CD4-positive, alpha-beta T cell treated with Interleukin-21 for 1 hour (primary cell): ENCODE measurements around the gene TMEM242.
"Not testable (repeated sequence)": the region's sequence is repeated elsewhere in the genome, so short reads cannot be mapped to it uniquely, and the experiment has no call there.

ENCODE experiments used
- DNase-seq: peaks from one replicate; pipeline ENCODE4 v3.0.0-alpha.2; 2020

Gene TMEM242

DNA sequence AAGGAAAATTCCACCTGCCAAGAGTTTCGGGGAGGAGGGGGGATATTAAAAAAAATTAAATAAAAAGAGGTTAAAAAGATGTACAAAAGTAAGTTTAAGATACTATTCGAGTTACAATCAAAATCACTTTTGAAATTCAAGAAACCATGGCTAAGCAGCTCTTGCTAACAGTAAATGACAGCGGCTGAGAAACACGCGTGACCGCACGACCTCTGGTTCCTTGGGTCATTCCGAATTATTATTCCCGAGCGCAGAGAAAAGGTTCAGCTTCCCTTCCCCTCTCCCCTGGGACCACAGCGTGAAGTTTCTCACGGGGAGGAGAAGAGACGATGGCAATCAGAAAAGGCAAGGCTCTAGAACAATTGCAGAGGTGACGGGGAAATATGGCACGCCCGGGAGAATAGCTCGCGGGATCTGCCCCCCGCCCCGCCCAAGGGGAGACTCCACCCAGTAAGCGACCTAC is 496 bp downstream of the TMEM242 start:
- peak; percentile 78 for DNase-seq

- DNase-seq, result no peak
Measured at GRCh38 chr6:157316871-157317814, 6.2 kb downstream of the TMEM242 start.

DNA sequence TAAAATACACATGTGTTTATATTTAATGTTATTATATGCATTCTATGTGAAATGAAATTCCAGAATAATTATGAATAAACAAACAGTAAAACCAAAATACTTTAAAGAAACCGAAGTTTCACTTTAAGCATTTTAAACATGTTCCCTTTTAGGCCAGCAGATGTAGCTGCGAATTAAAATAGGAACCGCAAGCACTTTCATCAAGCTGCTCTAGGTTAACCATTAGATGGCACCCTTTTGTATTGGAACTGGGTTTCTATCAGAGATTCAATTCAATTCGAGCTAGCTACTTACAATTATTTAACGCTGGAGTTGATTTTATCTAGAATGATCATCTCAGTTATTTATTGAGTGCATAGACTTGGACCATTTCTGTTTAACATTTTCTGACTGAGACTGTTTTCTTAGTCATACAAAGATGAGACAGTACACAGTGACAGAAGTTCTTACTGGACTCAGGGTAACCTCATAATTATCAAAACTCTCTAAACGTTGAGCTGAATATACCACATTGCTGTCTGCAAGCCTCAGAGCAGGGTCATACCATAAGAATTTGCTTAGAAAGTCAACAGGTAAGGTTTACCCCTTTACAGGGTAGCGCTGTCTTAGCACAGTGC is 8.5 kb downstream of the TMEM242 start:
- DNase-seq, result peak; percentile 70

- no peak for DNase-seq
Measured at GRCh38 chr6:157313531-157314467, 9.5 kb downstream of the TMEM242 start.

DNA sequence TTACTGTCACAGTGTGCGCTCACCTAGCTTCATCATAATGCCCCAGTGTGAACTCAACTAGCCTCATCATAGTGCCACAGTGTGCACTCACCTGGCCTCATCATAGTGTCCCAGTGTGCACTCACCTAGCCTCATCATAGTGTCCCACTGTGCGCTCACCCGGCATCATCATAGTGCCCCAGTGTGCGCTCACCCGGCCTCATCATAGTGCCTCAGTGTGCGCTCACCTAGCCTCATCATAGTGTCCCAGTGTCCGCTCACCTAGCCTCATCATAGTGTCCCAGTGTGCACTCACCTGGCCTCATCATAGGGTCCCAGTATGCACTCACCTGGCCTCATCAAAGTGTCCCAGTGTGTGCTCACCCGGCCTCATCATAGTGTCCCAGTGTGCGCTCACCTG is 10.6 kb downstream of the TMEM242 start:
- no peak for DNase-seq

DNA sequence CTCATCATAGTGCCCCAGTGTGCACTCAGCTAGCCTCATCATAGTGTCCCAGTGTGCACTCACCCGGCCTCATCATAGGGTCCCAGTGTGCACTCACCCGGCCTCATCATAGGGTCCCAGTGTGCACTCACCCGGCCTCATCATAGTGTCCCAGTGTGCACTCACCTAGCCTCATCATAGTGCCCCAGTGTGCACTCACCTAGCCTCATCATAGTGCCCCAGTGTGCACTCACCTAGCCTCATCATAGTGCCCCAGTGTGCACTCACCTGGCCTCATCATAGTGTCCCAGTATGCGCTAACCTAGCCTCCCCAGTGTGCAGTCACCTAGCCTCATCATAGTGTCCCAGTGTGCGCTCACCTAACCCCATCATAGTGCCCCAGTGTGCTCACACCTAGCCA is 12.6 kb downstream of the TMEM242 start:
- not testable (repeated sequence) for DNase-seq

DNA sequence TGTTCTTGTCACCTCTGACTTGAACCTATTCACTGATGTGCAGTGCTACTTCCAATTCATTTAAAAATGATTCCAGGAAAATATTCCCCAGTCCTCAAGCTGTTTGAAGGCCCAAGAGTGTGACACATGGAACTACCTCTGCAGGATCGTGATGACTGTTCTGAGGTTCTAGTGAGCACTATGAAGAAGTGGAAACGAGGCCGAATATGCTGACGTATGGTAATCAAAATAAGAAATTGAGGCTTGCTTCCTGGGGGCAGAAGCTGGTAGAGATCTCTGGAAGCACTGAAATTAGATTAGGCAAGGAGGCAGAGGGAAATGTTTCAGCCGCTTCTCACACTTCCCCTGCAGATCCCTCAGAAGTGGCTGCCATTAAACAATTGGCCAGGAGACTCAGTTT is 15.7 kb downstream of the TMEM242 start:
- DNase-seq, result no peak

DNA sequence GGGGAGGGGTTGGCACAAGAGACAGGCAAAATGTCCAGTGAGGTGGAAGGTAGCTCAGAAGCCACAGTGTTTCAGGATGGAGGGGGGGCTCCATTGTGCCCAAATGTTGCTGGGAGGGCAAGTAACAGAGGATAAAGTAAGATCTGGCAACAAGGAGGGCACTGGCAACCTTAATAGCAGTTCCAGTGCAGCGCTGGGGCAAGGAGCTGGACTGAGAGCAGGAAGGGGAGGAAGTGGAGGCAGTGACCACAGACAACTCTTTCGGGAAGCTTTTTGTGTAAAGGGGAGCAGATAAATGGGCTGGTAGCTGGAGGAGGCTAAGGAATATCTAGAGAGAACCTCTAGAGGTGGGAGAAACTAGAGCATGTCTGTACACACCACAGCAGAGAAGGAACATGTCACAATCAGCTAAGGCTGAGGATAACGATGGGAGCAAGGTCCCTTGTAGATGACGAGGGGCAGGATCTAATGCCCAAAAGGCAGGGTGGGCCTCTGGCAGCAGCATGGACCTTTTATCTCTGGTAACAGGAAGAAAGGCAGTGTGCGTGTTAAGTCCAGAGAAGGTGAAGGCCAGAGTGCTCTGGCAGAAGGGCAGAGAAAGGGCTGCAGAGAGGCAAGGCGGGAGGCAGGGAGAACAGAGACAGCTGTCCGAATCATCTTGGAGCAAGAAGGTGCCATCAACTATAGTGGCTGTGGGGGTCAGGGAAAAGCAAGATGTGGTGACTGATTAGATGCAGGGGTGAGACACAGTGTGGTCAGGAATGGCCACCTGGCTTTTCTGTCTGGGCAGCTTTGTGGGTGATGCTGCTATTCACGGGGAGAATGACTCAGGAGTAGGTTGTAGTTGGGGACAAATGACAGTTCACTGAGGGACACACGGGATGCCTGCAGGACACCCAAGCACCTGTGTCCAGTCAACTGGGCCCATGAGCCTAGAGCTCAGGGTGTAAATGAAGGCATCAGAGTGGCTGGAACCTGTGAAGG is 17.4 kb downstream of the TMEM242 start:
- DNase-seq, result no peak

DNA sequence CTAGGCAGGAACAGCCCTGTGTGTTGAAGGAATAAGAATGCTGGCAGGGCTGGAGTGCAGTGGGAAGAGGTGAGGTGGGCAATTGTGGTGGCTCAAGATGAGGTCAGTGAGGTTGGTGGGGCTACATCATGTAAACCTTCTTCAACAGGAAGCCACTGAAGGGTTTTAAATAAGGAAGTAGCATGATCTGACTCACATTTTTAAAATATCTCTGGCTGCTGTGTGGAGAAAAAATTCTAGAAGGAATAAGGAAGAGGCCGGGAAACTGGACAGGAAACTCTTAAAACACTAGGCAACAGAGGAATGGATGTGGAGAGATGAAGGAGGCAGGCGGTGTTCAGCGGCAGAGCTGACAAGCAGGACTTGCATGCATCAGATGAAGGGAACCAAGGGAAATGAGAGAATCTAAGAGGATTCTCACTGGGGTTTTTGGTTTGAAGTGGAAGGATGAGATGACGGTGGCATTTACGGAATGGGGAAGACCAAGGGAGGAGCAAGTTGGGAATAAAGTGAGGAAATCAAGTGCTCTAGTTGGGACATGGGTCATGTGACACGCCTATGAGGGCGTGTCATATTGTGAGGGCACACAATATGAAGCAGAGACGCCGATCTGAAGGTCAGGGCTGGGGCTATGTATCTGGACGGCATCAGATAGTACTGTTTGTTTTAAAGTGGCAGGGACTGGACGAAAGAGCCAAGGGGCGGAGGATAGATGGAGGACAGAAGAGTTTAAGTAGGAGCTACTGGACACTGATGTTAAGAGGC is 18.2 kb downstream of the TMEM242 start:
- no peak for DNase-seq

- DNase-seq, result no peak
Measured at GRCh38 chr6:157302736-157303135, 20.6 kb downstream of the TMEM242 start.

DNA sequence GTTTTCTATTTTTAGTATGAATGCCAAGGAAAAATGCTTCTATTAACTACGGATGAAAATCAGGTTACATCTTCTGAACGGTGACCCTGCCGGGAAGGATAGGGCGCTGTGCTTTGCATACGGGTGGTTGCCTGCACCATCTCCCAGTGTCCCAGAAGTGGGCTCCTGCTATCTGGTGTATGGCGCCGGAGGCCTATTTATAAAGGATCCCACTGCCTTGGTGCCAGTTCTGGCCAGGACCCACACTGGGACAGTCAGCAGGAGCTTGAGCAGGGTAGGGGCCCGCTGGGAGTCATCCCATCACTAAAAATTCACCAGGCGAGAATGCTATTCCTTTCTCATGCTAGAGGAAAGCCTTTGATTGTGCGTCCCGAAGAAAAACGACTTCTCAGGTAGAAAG is 22.9 kb downstream of the TMEM242 start:
- DNase-seq, result no peak

- DNase-seq, result no peak
Measured at GRCh38 chr6:157300006-157300405, 23.3 kb downstream of the TMEM242 start.

- DNase-seq, result no peak
Measured at GRCh38 chr6:157298216-157298724, 25.0 kb downstream of the TMEM242 start.

GRCh38 chr6:157294654-157295053 is 28.7 kb downstream of the TMEM242 start:
- DNase-seq, result no peak

DNA sequence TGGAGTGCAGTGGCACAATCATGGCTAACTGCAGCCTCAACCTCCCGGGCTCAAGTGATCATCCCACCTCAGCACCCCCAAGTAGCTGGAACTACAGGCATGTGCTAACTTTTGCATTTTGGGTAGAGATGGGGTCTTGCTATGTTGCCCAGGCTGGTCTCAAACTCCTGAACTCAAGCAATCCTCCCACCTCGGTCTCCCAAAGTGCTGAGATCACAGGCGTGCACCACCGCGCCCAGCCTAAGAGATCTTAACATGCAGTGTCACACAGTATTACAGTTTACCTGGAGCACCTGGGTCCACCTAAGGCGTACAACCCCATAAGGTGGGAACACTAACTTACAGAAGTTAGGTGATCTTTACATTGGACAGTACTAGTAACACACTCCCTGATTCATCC is 29.5 kb downstream of the TMEM242 start:
- no peak for DNase-seq

- no peak for DNase-seq
Measured at GRCh38 chr6:157292202-157292601, 31.1 kb downstream of the TMEM242 start.

GRCh38 chr6:157291356-157291755 is 32.0 kb downstream of the TMEM242 start:
- DNase-seq, result no peak

DNA sequence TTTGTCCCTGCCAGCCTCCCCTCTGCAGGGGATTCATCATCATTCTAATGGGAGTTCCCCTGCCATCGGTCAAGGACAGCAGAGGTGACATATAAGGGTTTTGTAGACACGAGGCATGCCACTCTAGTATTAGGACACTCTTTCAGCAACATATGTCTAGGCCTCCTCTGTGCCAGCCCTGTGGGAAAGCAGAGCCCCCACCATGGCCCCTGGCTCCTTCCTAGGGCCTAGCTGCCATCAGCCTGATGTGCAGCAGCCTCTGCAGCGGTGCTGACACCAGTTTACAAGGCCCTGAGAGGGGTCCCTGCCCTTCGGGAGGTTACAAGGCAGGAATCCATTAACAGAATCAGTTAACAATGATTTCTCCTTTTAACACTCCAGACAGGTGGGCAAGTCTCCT is 32.5 kb downstream of the TMEM242 start:
- DNase-seq, result no peak

DNA sequence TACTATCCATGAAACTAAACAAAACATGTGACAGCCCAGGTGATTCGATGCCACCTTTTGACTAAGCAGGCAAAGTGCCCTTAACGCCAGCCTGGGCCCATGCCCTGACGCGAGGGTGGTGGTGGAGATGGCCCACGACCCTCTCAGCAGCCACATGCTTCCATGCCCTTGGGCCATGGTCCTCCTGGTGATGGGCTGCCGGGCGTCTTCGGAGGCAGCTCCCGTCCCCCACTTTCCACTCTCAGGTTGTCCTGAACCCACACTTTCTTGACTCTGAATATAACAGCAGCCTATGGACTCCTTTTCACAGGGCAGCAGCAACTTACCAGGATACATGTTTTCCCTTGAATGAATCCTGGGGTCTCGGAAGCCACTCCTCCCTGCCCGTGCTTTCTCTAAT is 33.6 kb downstream of the TMEM242 start:
- DNase-seq, result no peak

DNA sequence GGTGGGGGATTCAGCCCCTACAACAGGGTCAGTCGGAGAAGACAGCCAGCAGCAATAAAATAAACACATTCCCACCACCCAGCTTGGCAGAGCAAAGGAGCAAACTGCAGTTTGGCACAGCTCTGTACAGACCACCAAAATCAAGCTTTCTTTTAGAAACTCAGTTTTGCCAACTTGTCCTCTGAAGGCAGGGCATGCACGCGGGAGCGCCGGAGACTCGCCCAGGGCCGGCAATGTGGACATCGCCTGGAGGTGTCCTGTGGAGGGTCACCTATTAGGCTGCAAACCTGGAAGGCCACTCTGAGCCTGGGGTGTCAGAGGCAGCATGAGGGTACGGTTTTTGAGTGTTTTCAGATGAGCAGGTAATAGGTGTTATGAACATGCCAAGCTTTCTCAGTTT is 34.7 kb downstream of the TMEM242 start:
- DNase-seq, result no peak

DNA sequence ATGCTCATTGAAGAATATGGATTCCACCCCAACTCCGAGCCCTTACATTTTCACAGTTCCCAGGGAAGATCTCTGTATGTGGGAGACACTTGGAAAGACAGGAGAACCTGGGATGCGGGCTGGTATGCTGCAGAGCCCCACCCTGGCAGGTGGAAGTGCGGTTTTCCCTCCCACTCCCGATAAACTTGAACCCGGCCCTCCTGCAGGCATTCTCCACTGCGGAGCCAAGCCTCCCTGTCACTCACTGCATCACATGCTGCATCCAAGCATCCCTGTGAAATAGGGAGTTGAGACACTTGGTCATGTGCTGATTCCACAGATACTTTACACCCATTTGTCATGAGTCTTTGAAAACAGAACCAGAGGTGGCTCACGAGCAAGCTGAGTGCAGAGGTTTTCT is 35.4 kb downstream of the TMEM242 start:
- DNase-seq, result no peak
